ENCODE data around the gene SLC16A7.

GRCh38 chr12:59787610-59788009 is 191.8 kb downstream of the SLC16A7 start:
- TF ChIP-seq EZH2 (IDR thresholded peaks at IDR 0.05; ENCODE audit: insufficient read depth, poor library complexity, severe bottlenecking) (no peak), EZH2phosphoT487 (IDR thresholded peaks at IDR 0.05; ENCODE audit: insufficient read depth, low read depth) (no peak)
